Smooth muscle cell (in vitro differentiated cells): ENCODE data around the gene TUB. TPM values are rescaled to one million over a fixed set of nuclear protein-coding genes. Genes with fewer than 3 reads are reported as not detected.
A peak's percentile ranks its signal among the peaks of the same experiment; 100 is the strongest.

Experiments
- DNase-seq: peaks from one replicate; lab custom pipeline; 2025; ENCODE audit not compliant: unreplicated experiment; lab: John Stamatoyannopoulos, UW
- H2AFZ ChIP-seq: fragments of 200-600 bp; sonication (generic); 2 replicates; pipeline ENCODE4 v1.6.0; 2016; ENCODE audit warnings: antibody characterized with exemption, low read depth, mild to moderate bottlenecking
- H3F3A ChIP-seq: fragments of 200-600 bp; sonication (generic); 2 replicates; pipeline ENCODE4 v1.6.0; 2017; ENCODE audit warnings: antibody characterized with exemption, low read depth
- H3K27ac ChIP-seq: fragments of 200-600 bp; sonication (generic); 2 replicates; pipeline ENCODE4 v1.5.1; 2016; ENCODE audit warnings: low read depth, mild to moderate bottlenecking
- H3K27me3 ChIP-seq: fragments of 200-600 bp; sonication (generic); 2 replicates; pipeline ENCODE4 v1.6.1; 2016; ENCODE audit warnings: low read depth, mild to moderate bottlenecking
- H3K36me3 ChIP-seq: fragments of 200-600 bp; sonication (generic); 2 replicates; pipeline ENCODE4 v1.5.1; 2016; ENCODE audit warnings: low read depth
- H3K4me1 ChIP-seq: fragments of 200-600 bp; sonication (generic); 2 replicates; pipeline ENCODE4 v1.5.1; 2016; ENCODE audit warnings: low read depth
- H3K4me2 ChIP-seq: fragments of 200-600 bp; sonication (generic); 2 replicates; pipeline ENCODE4 v1.6.0; 2016; ENCODE audit warnings: mild to moderate bottlenecking
- H3K4me3 ChIP-seq: fragments of 200-600 bp; sonication (generic); 2 replicates; pipeline ENCODE4 v1.5.1; 2016; ENCODE audit warnings: mild to moderate bottlenecking
- H3K79me2 ChIP-seq: fragments of 200-600 bp; sonication (generic); 2 replicates; pipeline ENCODE4 v1.6.0; 2016; ENCODE audit warnings: low read depth, mild to moderate bottlenecking
- H3K9ac ChIP-seq: fragments of 200-600 bp; sonication (generic); 2 replicates; pipeline ENCODE4 v1.6.0; 2016; ENCODE audit warnings: low read depth
- H3K9me3 ChIP-seq: fragments of 200-600 bp; sonication (generic); replicated peaks from 2 replicates; pipeline ENCODE4 v1.5.1; 2016; ENCODE audit warnings: low read depth
- H4K20me1 ChIP-seq: fragments of 200-600 bp; sonication (generic); 2 replicates; pipeline ENCODE4 v1.6.0; 2016; ENCODE audit warnings: low read depth
- WGBS: methylation state at CpG from one replicate; pipeline ENCODE4 v1.1.7; 2016; ENCODE audit warnings: low lambda C conversion rate; 5-methylcytosine and 5-hydroxymethylcytosine counted together
- polyA plus RNA-seq: library from polyadenylated mRNA; unstranded; fragments of >200 nt; fragmentation: Nextera tagmentation; extraction: Ambion mirVana; gene quantifications from 2 replicates; pipeline ENCODE4 v1.2.1, GENCODE V29; 2016
- total RNA-seq: library from RNA; depleted of rRNA; stranded (reverse); fragments of >200 nt; gene quantifications from 2 replicates; pipeline ENCODE4 v1.2.3, GENCODE V29; 2014
- TF ChIP-seq, protein P1 (sequence below): fragments of 200-600 bp; sonication (generic); IDR thresholded peaks from 2 replicates; pipeline ENCODE4 v1.5.1; 2017; ENCODE audit warnings: borderline replicate concordance, mild to moderate bottlenecking, antibody characterized with exemption; ENCODE audit not compliant: insufficient read depth, poor library complexity, severe bottlenecking

Gene TUB
- total and polyA plus RNA-seq, 2 experiments from 2014 or later: 6.0 to 9.5 TPM

DNA sequence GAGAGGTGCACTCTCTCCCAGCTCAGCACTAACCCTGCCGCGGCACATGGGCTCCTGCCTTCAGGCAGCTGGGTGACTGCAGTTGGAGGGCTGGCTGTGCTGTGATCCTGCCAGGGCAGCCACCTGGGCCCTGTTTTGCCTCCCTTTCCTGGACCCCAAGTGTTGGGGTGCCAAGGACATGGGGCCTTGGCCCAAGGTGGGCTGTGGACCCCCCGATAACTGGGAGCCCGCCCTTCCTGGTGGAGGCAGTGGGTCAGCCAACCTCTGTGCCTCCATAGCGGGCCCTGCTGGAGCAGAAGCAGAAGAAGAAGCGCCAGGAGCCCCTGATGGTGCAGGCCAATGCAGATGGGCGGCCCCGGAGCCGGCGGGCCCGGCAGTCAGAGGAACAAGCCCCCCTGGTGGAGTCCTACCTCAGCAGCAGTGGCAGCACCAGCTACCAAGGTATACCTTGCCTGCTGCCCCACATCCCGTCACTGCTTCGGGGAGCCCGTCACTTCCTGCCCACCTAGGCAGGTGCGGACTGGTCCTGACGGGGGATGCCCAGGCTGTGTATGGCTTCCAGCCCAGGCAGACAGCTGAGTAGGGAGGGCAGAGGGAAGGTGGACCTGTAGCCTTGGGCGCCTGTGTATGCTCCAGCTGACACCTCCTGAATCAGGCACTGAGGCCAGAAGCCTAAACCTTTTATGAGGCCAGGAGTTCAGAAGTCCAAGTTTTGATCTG is 8.9 kb downstream of the TUB start:
- TF ChIP-seq, protein P1, sequence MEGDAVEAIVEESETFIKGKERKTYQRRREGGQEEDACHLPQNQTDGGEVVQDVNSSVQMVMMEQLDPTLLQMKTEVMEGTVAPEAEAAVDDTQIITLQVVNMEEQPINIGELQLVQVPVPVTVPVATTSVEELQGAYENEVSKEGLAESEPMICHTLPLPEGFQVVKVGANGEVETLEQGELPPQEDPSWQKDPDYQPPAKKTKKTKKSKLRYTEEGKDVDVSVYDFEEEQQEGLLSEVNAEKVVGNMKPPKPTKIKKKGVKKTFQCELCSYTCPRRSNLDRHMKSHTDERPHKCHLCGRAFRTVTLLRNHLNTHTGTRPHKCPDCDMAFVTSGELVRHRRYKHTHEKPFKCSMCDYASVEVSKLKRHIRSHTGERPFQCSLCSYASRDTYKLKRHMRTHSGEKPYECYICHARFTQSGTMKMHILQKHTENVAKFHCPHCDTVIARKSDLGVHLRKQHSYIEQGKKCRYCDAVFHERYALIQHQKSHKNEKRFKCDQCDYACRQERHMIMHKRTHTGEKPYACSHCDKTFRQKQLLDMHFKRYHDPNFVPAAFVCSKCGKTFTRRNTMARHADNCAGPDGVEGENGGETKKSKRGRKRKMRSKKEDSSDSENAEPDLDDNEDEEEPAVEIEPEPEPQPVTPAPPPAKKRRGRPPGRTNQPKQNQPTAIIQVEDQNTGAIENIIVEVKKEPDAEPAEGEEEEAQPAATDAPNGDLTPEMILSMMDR: no peak
- Histone ChIP-seq H3K36me3 (no peaks in the 10 kb centered on the region), H3K9me3 (no peaks in the 10 kb centered on the region), H3K4me3 (no peak overlapping the region), H2AFZ (no peak overlapping the region), H3K27ac (no peak overlapping the region), H3K9ac (no peak overlapping the region), H4K20me1 (peaks cover 74% of the 10 kb centered on the region), H3K79me2 (no peaks in the 10 kb centered on the region), H3K4me2 (no peak overlapping the region), H3K4me1 (no peaks in the 10 kb centered on the region), H3F3A (no peaks in the 10 kb centered on the region), H3K27me3 (no peaks in the 10 kb centered on the region)
- WGBS: 95% methylated on average over 16 of the region's 17 CpGs
- no peak for DNase-seq

DNA sequence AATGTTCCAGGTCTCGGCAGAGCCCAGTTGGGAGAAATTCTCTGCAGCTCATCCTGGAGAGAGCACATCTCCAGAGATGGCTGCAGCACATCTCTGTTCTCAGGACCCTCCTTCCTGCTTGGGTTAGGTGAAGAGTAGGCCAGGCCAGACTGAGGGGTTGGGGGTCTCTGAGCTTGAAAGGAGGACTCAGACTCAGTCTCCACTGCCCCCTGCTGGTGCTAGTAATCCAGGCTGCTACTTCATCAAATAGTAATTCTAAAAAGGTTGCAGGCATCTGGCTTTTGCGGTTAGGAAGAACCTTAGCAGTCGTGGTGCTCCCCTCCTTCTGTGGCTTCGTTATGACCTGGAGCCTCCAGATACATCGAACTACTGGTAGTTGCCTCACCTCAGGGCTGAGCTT is 9.7 kb downstream of the TUB start:
- Histone ChIP-seq H3K36me3 (no peaks in the 10 kb centered on the region), H3K9me3 (no peaks in the 10 kb centered on the region), H3K27me3 (no peaks in the 10 kb centered on the region), H4K20me1 (peaks cover 66% of the 10 kb centered on the region), H2AFZ (no peak overlapping the region), H3K9ac (no peak overlapping the region), H3K4me3 (no peak overlapping the region), H3K4me2 (no peak overlapping the region), H3F3A (no peaks in the 10 kb centered on the region), H3K79me2 (no peaks in the 10 kb centered on the region), H3K27ac (no peak overlapping the region), H3K4me1 (no peaks in the 10 kb centered on the region)
- DNase-seq: no peak
- TF ChIP-seq, protein P1: peak; percentile 60
- 54% methylated on average over 5 of the region's 5 CpGs for WGBS

DNA sequence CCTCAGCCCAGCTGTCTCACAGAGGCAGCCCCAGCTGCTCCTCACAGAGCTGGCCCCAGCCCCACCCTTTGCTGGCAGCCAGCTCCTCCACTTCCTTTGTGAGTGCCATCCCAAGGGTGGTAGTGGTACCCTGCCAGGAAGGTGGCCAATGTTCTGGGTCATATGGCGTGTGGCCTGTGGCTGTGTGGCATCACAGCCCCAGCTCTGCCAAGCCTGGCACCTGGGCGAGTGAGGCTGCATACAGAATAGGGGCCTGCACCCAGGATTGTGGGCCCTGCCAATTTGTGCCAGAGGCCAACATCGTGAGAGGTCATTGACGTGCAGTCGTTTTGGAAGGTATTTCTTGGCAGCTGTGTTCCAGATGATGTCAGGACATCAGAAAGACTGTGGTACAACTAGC is 10.7 kb downstream of the TUB start:
- no peaks in the 10 kb centered on the region for H3K36me3 ChIP-seq
- no peaks in the 10 kb centered on the region for H3K27me3 ChIP-seq
- peaks cover 56% of the 10 kb centered on the region for H4K20me1 ChIP-seq
- no peak overlapping the region for H2AFZ ChIP-seq
- H3K4me3 ChIP-seq: no peak overlapping the region
- H3K4me1 ChIP-seq: no peaks in the 10 kb centered on the region
- no peaks in the 10 kb centered on the region for H3K79me2 ChIP-seq
- no peak overlapping the region for H3K4me2 ChIP-seq
- H3K27ac ChIP-seq: no peak overlapping the region
- no peaks in the 10 kb centered on the region for H3K9me3 ChIP-seq
- WGBS: 97% methylated on average over 5 of the region's 5 CpGs
- H3F3A ChIP-seq: no peaks in the 10 kb centered on the region
- no peak for DNase-seq
- H3K9ac ChIP-seq: no peak overlapping the region
- TF ChIP-seq, protein P1: no peak
